Panc1 (cell line): Measurements from ENCODE around the gene CREB3L1. TPM values are rescaled to one million over a fixed set of nuclear protein-coding genes. Genes with fewer than 3 reads are reported as not detected.

Experiments
- ATAC-seq: fragments of 200-7000 bp; cut with Tn5 transposase; 2 replicates; pipeline ENCODE4 v1.9.1; 2020; ENCODE audit warnings: mild to moderate bottlenecking, moderate library complexity
- BruUV-seq: library from RNA; stranded (reverse); fragments of 400-500 nt; replicated peaks from 2 replicates; lab custom pipeline; 2021; lab: Mats Ljungman, UMichigan
- CTCF ChIA-PET: fragments of 300-600 bp; sonication (Branson Sonifier 250); formaldehyde crosslinking; loops from one replicate; lab custom pipeline; 2022; ENCODE audit warnings: antibody characterized with exemption; lab: Charles Lee
- POLR2A ChIA-PET: fragments of 300-600 bp; sonication (Branson Sonifier 250); formaldehyde crosslinking; loops from one replicate; lab custom pipeline; 2022; ENCODE audit warnings: antibody characterized with exemption; lab: Charles Lee
- DNase-seq: peaks from one replicate; pipeline ENCODE4 v3.0.0-alpha.2; 2010; ENCODE audit warnings: low read depth, low spot score
- H3K27ac ChIP-seq: 2 replicates; pipeline ENCODE4 v1.5.1; 2011; ENCODE audit warnings: mild to moderate bottlenecking, low read length, inconsistent platforms
- H3K27me3 ChIP-seq: fragments of 200-500 bp; sonication (Bioruptor generic); 2 replicates; pipeline ENCODE4 v1.6.0; 2014; ENCODE audit warnings: low read length, inconsistent platforms; ENCODE audit not compliant: control insufficient read depth, insufficient read depth
- H3K36me3 ChIP-seq: fragments of 200-500 bp; sonication (Bioruptor generic); 2 replicates; pipeline ENCODE4 v1.5.1; 2014; ENCODE audit warnings: inconsistent platforms, mild to moderate bottlenecking, low read length, moderate library complexity; ENCODE audit not compliant: control insufficient read depth, insufficient read depth
- H3K4me1 ChIP-seq: 2 replicates; pipeline ENCODE4 v1.5.1; 2011; ENCODE audit warnings: inconsistent platforms, mild to moderate bottlenecking, low read length, moderate library complexity; ENCODE audit not compliant: control insufficient read depth, insufficient read depth
- H3K4me3 ChIP-seq, 2 experiments: 2 replicates each; pipeline ENCODE4 v1.5.1; 2011 to 2012; ENCODE audit warnings: low read depth in 2 of 2, low read length in 2 of 2, mild to moderate bottlenecking in 2 of 2, inconsistent platforms in 1 of 2, moderate library complexity in 1 of 2
- H3K9me3 ChIP-seq: fragments of 200-500 bp; sonication (Bioruptor generic); 2 replicates; pipeline ENCODE4 v1.5.1; 2014; ENCODE audit warnings: low read depth, mild to moderate bottlenecking, inconsistent platforms, low read length, moderate library complexity; ENCODE audit not compliant: control insufficient read depth, insufficient read depth
- POLR2AphosphoS5 ChIP-seq: IDR thresholded peaks from 2 replicates; pipeline ENCODE4 v1.6.1; 2012; ENCODE audit warnings: mild to moderate bottlenecking, low read depth, low read length, moderate library complexity
- SIN3A ChIP-seq: IDR thresholded peaks from 2 replicates; pipeline ENCODE4 v1.6.1; 2012; ENCODE audit warnings: low read depth, mild to moderate bottlenecking, low read length, moderate library complexity, borderline replicate concordance; ENCODE audit not compliant: insufficient read depth
- TCF7L2 ChIP-seq: IDR thresholded peaks from 2 replicates; pipeline ENCODE4 v1.6.1; 2011; ENCODE audit warnings: mild to moderate bottlenecking, low read depth, low read length, inconsistent platforms
- in situ Hi-C: cut with HindIII; loops from 2 replicates; pipeline ENCODE4 v1.10.0; 2016; ENCODE audit warnings: low sequenced_read_pairs, low pct_unique_long_range_greater_than_20kb
- intact Hi-C: fragments of 100-400 bp; cut with micrococcal nuclease; formaldehyde crosslinking; loops from one replicate; pipeline ENCODE4 v1.10.0; 2022; ENCODE audit not compliant: unreplicated experiment
- total RNA-seq: library from RNA; stranded (reverse); gene quantifications from one replicate; pipeline ENCODE4 v1.2.1, GENCODE V29; 2021; ENCODE audit not compliant: unreplicated experiment
- TF ChIP-seq, protein P1 (sequence below), 2 experiments: IDR thresholded peaks; 2 replicates each; pipeline ENCODE4 v1.6.1; 2011 to 2012; ENCODE audit warnings: low read depth in 2 of 2, control low read depth in 1 of 2, low read length in 1 of 2, mild to moderate bottlenecking in 1 of 2, moderate library complexity in 1 of 2; ENCODE audit not compliant: insufficient read depth in 1 of 2
- TF ChIP-seq, protein P2 (sequence below): fragments of 450-650 bp; IDR thresholded peaks from 2 replicates; pipeline ENCODE4 v1.5.1; 2017; ENCODE audit warnings: mild to moderate bottlenecking

The CREB3L1 gene
- total RNA-seq, 1 experiment from 2014 or later = 35.6 TPM

DNA sequence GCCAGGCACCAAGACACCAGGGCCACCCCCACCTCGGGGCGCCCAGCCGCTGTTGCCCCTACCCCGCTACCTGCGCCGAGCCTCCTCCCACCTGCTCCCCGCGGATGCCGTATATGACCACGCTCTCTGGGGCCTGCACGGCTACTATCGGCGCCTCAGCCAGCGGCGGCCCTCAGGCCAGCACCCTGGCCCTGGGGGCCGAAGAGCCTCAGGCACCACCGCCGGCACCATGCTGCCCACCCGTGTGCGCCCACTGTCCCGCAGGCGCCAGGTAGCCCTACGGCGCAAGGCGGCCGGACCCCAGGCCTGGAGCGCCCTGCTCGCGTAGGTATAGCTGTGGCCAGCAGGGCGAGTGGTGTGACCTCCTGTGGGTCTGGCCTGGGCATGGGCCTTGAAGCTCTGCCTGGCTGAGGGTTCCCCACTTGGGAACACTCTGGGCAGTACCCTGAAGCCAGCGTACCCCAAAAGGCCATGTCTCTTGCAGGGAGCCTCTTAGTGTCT, 89.2 kb downstream of the CREB3L1 start:
- in situ Hi-C loops = no loop called here
- intact Hi-C loops = no loop called here
- ATAC-seq (no peak), DNase-seq (no peak)
- H3K27ac ChIP-seq = peak overlapping the region; percentile 39; the same call in 1 of the 2 replicates
- H3K4me1 ChIP-seq = peaks cover 57% of the 10 kb centered on the region
- TF ChIP-seq SIN3A (no peak), TCF7L2 (no peak), POLR2AphosphoS5 (no peak)
- TF ChIP-seq, protein P1, sequence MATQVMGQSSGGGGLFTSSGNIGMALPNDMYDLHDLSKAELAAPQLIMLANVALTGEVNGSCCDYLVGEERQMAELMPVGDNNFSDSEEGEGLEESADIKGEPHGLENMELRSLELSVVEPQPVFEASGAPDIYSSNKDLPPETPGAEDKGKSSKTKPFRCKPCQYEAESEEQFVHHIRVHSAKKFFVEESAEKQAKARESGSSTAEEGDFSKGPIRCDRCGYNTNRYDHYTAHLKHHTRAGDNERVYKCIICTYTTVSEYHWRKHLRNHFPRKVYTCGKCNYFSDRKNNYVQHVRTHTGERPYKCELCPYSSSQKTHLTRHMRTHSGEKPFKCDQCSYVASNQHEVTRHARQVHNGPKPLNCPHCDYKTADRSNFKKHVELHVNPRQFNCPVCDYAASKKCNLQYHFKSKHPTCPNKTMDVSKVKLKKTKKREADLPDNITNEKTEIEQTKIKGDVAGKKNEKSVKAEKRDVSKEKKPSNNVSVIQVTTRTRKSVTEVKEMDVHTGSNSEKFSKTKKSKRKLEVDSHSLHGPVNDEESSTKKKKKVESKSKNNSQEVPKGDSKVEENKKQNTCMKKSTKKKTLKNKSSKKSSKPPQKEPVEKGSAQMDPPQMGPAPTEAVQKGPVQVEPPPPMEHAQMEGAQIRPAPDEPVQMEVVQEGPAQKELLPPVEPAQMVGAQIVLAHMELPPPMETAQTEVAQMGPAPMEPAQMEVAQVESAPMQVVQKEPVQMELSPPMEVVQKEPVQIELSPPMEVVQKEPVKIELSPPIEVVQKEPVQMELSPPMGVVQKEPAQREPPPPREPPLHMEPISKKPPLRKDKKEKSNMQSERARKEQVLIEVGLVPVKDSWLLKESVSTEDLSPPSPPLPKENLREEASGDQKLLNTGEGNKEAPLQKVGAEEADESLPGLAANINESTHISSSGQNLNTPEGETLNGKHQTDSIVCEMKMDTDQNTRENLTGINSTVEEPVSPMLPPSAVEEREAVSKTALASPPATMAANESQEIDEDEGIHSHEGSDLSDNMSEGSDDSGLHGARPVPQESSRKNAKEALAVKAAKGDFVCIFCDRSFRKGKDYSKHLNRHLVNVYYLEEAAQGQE (IDR thresholded peaks at IDR 0.05; ENCODE audit: insufficient read depth in 1 of 2, low read depth in 2 of 2, low read length in 1 of 2) = no peak
- TF ChIP-seq, protein P2, sequence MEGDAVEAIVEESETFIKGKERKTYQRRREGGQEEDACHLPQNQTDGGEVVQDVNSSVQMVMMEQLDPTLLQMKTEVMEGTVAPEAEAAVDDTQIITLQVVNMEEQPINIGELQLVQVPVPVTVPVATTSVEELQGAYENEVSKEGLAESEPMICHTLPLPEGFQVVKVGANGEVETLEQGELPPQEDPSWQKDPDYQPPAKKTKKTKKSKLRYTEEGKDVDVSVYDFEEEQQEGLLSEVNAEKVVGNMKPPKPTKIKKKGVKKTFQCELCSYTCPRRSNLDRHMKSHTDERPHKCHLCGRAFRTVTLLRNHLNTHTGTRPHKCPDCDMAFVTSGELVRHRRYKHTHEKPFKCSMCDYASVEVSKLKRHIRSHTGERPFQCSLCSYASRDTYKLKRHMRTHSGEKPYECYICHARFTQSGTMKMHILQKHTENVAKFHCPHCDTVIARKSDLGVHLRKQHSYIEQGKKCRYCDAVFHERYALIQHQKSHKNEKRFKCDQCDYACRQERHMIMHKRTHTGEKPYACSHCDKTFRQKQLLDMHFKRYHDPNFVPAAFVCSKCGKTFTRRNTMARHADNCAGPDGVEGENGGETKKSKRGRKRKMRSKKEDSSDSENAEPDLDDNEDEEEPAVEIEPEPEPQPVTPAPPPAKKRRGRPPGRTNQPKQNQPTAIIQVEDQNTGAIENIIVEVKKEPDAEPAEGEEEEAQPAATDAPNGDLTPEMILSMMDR = no peak
- H3K36me3 ChIP-seq = peaks cover 4% of the 10 kb centered on the region; the same call in 1 of the 2 replicates
- H3K27me3 ChIP-seq = no peaks in the 10 kb centered on the region
- BruUV-seq = no TSS peak
- POLR2A ChIA-PET = interaction anchor here (0.5 kb wide), 1 partner anchor 16 kb away, joined by 4 read pairs; no protein-coding TSS in a partner anchor
- no peak overlapping the region for H3K4me3 ChIP-seq
- CTCF ChIA-PET = interaction anchor here (1.1 kb wide), 1 partner anchor 15 kb away, joined by 6 read pairs; no protein-coding TSS in a partner anchor
- no peaks in the 10 kb centered on the region for H3K9me3 ChIP-seq

DNA sequence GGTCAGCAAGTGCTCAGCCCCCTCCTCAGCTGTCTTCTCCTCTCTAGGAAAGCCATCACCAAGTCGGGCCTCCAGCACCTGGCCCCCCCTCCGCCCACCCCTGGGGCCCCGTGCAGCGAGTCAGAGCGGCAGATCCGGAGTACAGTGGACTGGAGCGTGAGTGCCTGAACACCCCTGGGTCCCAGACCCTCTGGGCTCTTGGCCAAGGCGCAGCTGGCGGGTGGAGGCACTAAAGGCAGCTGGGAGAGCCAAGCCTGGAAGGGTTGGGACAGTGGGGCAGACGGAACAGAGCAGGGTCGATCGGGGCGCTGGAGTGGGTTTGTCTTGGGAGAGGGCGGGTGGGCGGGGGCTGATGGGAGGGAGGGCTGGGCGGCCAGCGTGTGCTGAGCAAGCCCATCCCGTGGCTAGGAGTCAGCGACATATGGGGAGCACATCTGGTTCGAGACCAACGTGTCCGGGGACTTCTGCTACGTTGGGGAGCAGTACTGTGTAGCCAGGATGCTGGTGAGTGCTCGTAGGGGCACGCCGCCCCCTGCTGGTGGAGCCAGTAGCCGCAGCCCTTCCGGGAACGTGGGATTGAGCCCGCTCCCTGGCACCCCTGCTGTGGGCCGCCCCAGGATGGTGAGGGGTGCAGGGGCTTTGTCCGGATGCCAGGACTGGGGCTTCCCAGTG, 89.9 kb downstream of the CREB3L1 start:
- Histone ChIP-seq H3K27me3 (no peaks in the 10 kb centered on the region), H3K4me1 (peaks cover 50% of the 10 kb centered on the region), H3K9me3 (no peaks in the 10 kb centered on the region), H3K4me3 (no peak overlapping the region), H3K27ac (peak overlapping the region; percentile 39; the same call in 1 of the 2 replicates), H3K36me3 (peaks cover 4% of the 10 kb centered on the region; the same call in 1 of the 2 replicates)
- CTCF ChIA-PET = interaction anchor here (0.6 to 1.1 kb wide), 2 partner anchors 15 to 150 kb away, joined by 3 to 6 read pairs; no protein-coding TSS in a partner anchor
- TF ChIP-seq POLR2AphosphoS5 (no peak), TCF7L2 (no peak), SIN3A (no peak)
- TF ChIP-seq, protein P1 (IDR thresholded peaks at IDR 0.05; ENCODE audit: insufficient read depth in 1 of 2, low read depth in 2 of 2, low read length in 1 of 2) = no peak
- TF ChIP-seq, protein P2 = peak; percentile 95
- in situ Hi-C loops = no loop called here
- DNase-seq (no peak), ATAC-seq (peak; percentile 43)
- intact Hi-C loops = no loop called here
- no TSS peak for BruUV-seq
- POLR2A ChIA-PET = no interaction called here
